K562 (cell line): ENCODE data around the gene TBC1D20. TPM values are rescaled to one million over a fixed set of nuclear protein-coding genes. Genes with fewer than 3 reads are reported as not detected.

Experiments
- ATAC-seq: fragments of 200-7000 bp; cut with Tn5 transposase; 3 replicates; pipeline ENCODE4 v1.9.1; 2020; ENCODE audit warnings: moderate library complexity
- Bru-seq: library from RNA; stranded (reverse); fragments of 400-500 nt; gene quantifications from one replicate; lab custom pipeline; 2021; lab: Mats Ljungman, UMichigan
- BruChase-seq, 2 experiments: library from RNA; stranded (reverse); fragments of 400-500 nt; gene quantifications; one replicate each; lab custom pipeline; 2021; lab: Mats Ljungman, UMichigan
- BruUV-seq: library from RNA; stranded (reverse); fragments of 400-500 nt; replicated peaks from 2 replicates; lab custom pipeline; 2021; lab: Mats Ljungman, UMichigan
- CTCF ChIA-PET: fragments of 300-600 bp; formaldehyde crosslinking; extraction: SDS; loops from one replicate; lab custom pipeline; 2021; ENCODE audit warnings: low intra/inter-chr PET ratio; lab: Yijun Ruan, JAX
- POLR2A ChIA-PET: fragments of 300-600, 350-650 bp; sonication (Branson Sonifier 250); formaldehyde crosslinking; extraction: SDS; loops from one replicate; lab custom pipeline; 2021; ENCODE audit warnings: antibody characterized with exemption, inconsistent platforms; lab: Yijun Ruan, JAX
- DNase-seq, 4 experiments: peaks; one replicate each; pipeline versions ENCODE4 v3.0.0 to v3.0.0-alpha.2; 2011 to 2018; ENCODE audit warnings: low spot score in 3 of 4, mixed read lengths in 3 of 4; ENCODE audit errors: extremely low read depth in 1 of 4
- FAIRE-seq: peaks from 2 replicates; lab custom pipeline; 2011; peaks lifted over from hg19 to GRCh38; lab: Jason Lieb, UNC
- H2AFZ ChIP-seq: 2 replicates; pipeline ENCODE4 v1.6.0; 2011; ENCODE audit warnings: low read depth, low read length, control low read depth, inconsistent platforms
- H3K27ac ChIP-seq: fragments of 200-600 bp; 3 replicates; pipeline ENCODE4 v1.8.0; 2011; ENCODE audit warnings: low read depth, mild to moderate bottlenecking, control low read depth, inconsistent platforms, low read length, moderate library complexity, mixed read lengths; ENCODE audit errors: extremely low read depth
- H3K27me3 ChIP-seq, 2 experiments: fragments of 300-600 bp in 1 of 2; 2 replicates in 1 of 2; 3 replicates in 1 of 2; pipeline versions ENCODE4 v1.6.0 to v1.8.0; 2011; ENCODE audit warnings: inconsistent platforms in 2 of 2, low read length in 2 of 2, mild to moderate bottlenecking in 1 of 2, mixed read lengths in 1 of 2, moderate library complexity in 1 of 2; ENCODE audit not compliant: control insufficient read depth in 2 of 2, insufficient read depth in 2 of 2
- H3K36me3 ChIP-seq: fragments of 300-600 bp; 3 replicates; pipeline ENCODE4 v1.8.0; 2011; ENCODE audit warnings: mild to moderate bottlenecking, low read length, inconsistent platforms; ENCODE audit not compliant: control insufficient read depth, insufficient read depth
- H3K4me1 ChIP-seq, 2 experiments: fragments of 200-600 bp in 1 of 2; replicated peaks in 1 of 2; 2 replicates in 1 of 2; 3 replicates in 1 of 2; pipeline versions ENCODE4 v1.5.1 to v1.8.0; 2011; ENCODE audit warnings: inconsistent platforms in 2 of 2, low read length in 2 of 2, mild to moderate bottlenecking in 1 of 2, mixed read lengths in 1 of 2, moderate library complexity in 1 of 2; ENCODE audit not compliant: control insufficient read depth in 2 of 2, insufficient read depth in 2 of 2
- H3K4me2 ChIP-seq: 2 replicates; pipeline ENCODE4 v1.6.1; 2011; ENCODE audit warnings: low read length, control low read depth, inconsistent platforms, mixed read lengths; ENCODE audit not compliant: insufficient read depth
- H3K4me3 ChIP-seq: fragments of 200-600 bp; sonication (generic), shearing (Covaris generic); 2 replicates; pipeline ENCODE4 v1.5.1; 2016; ENCODE audit warnings: control low read depth, inconsistent platforms
- H3K79me2 ChIP-seq: fragments of 200-600 bp; 3 replicates; pipeline ENCODE4 v1.8.0; 2011; ENCODE audit warnings: low read length, inconsistent platforms; ENCODE audit not compliant: control insufficient read depth, insufficient read depth
- H3K9ac ChIP-seq, 2 experiments: 2 replicates each; pipeline versions ENCODE4 v1.6.0 to v1.6.1; 2011; ENCODE audit warnings: low read depth in 2 of 2, low read length in 2 of 2, control low read depth in 1 of 2, inconsistent platforms in 1 of 2, mild to moderate bottlenecking in 1 of 2, mixed read lengths in 1 of 2; ENCODE audit not compliant: insufficient read depth in 1 of 2
- H3K9me1 ChIP-seq: one replicate; pipeline ENCODE4 v1.6.0; 2011; ENCODE audit warnings: inconsistent platforms, mild to moderate bottlenecking, low read length, moderate library complexity; ENCODE audit not compliant: control insufficient read depth, insufficient read depth
- H3K9me3 ChIP-seq: replicated peaks from 2 replicates; pipeline ENCODE4 v1.5.1; 2011; ENCODE audit warnings: low read depth, low read length, inconsistent platforms; ENCODE audit not compliant: control insufficient read depth, insufficient read depth
- H4K20me1 ChIP-seq: replicated peaks from 2 replicates; pipeline ENCODE4 v1.6.1; 2011; ENCODE audit warnings: low read length, inconsistent platforms, mixed read lengths; ENCODE audit not compliant: control insufficient read depth, insufficient read depth
- CREB3 ChIP-seq: fragments of 450-650 bp; conservative IDR thresholded peaks from 2 replicates; pipeline ENCODE4 v1.6.1; 2016; ENCODE audit warnings: missing genetic modification characterization, low read depth, mild to moderate bottlenecking, missing compliant biosample characterization, moderate library complexity
- JUND ChIP-seq, 2 experiments: IDR thresholded peaks; 2 replicates in 1 of 2; 3 replicates in 1 of 2; pipeline ENCODE4 v1.6.1; 2011; ENCODE audit warnings: borderline replicate concordance in 2 of 2, low read depth in 2 of 2, low read length in 2 of 2, improper control_type of control experiment in 1 of 2, missing biosample characterization in 1 of 2, missing genetic modification characterization in 1 of 2, missing genetic modification reagents in 1 of 2
- TAF1 ChIP-seq: IDR thresholded peaks from 2 replicates; pipeline ENCODE4 v1.6.1; 2011; ENCODE audit warnings: mild to moderate bottlenecking, low read length, moderate library complexity; ENCODE audit not compliant: insufficient read depth, control insufficient read depth, severe bottlenecking; ENCODE audit errors: extremely low read depth
- WGBS: fragments of 100-300 bp; shearing (Covaris generic); methylation state at CpG from one replicate; pipeline ENCODE4 v1.1.6; 2016; ENCODE audit warnings: low coverage, mixed read lengths; ENCODE audit not compliant: insufficient coverage; ENCODE audit errors: missing lambda C conversion rate; 5-methylcytosine and 5-hydroxymethylcytosine counted together
- in situ Hi-C: fragments of 300-500 bp; cut with MboI; formaldehyde crosslinking; loops from 4 replicates; pipeline ENCODE4 v1.15.0; 2018; ENCODE audit warnings: inconsistent platforms, mixed read lengths
- intact Hi-C: fragments of 100-400 bp; cut with micrococcal nuclease; formaldehyde crosslinking; loops from 2 replicates; pipeline ENCODE4 v1.14.2; 2022
- long read RNA-seq, 3 experiments: library from polyadenylated mRNA in 2 of 3; library from RNA in 1 of 3; unstranded in 2 of 3; stranded (forward) in 1 of 3; transcript quantifications; one replicate each; pipeline ENCODE4 v2.0.0, GENCODE V29; 2019 to 2022
- polyA minus RNA-seq, 3 experiments: library from RNA; depleted of rRNA, polyadenylated mRNA; stranded (reverse); fragments of >200 nt; gene quantifications; 2 replicates each; pipeline ENCODE4 v1.2.3, GENCODE V29; 2011
- polyA plus RNA-seq, 8 experiments: library from polyadenylated mRNA; depleted of rRNA in 4 of 8; stranded (reverse) in 5 of 8; unstranded in 3 of 8; fragments of >200 nt; fragmentation: Nextera tagmentation in 2 of 8; fragmentation: Illumina TruSeq in 1 of 8; extraction: Ambion mirVana in 2 of 8; extraction: Trizol in 1 of 8; gene quantifications; 2 replicates each; pipeline versions ENCODE4 v1.2.1 to v1.2.3, GENCODE V29; 2011 to 2014; ENCODE audit warnings: inconsistent platforms in 1 of 8, missing spikeins in 1 of 8
- total RNA-seq, 7 experiments: library from RNA; depleted of rRNA in 6 of 7; stranded (reverse); fragments of >200 nt in 6 of 7; fragmentation: Illumina TruSeq in 2 of 7; extraction: Trizol in 2 of 7; gene quantifications; 2 replicates each; pipeline versions ENCODE4 v1.2.1 to v1.2.3, GENCODE V29; 2011 to 2021; ENCODE audit warnings: low replicate concordance in 1 of 7

Gene TBC1D20
- 62.9 and 93.5 TPM in 2 replicates for total RNA-seq (2011; cell fraction: chromatin; rRNA removed; ENCODE audit: low replicate concordance)
- total RNA-seq (2011; cell fraction: nucleolus; rRNA removed) = 46.9 and 48.3 TPM in 2 replicates
- 55.8 and 62.3 TPM in 2 replicates for total RNA-seq (2011; cell fraction: nucleoplasm; rRNA removed)
- total RNA-seq (2014; rRNA removed) (15.1 and 20.0 TPM in 2 replicates), total RNA-seq (2014; rRNA removed; fragmentation: Illumina TruSeq; extraction: Trizol) (11.9 and 14.2 TPM in 2 replicates), total RNA-seq (2015; rRNA removed; fragmentation: Illumina TruSeq; extraction: Trizol) (11.8 and 12.8 TPM in 2 replicates), total RNA-seq (2021) (17.8 and 20.6 TPM in 2 replicates), polyA plus RNA-seq (2011; rRNA removed) (25.3 and 45.8 TPM in 2 replicates), polyA plus RNA-seq (2014; fragmentation: Illumina TruSeq; extraction: Trizol) (20.4 and 23.7 TPM in 2 replicates), polyA plus RNA-seq (2014; fragmentation: Nextera tagmentation; extraction: Ambion mirVana) (1 to 10 TPM; 7.0 to 9.5 TPM), polyA plus RNA-seq (2014; rRNA removed) (20.1 and 21.1 TPM in 2 replicates), polyA minus RNA-seq (2011; rRNA and poly(A)+ RNA removed) (25.0 and 35.4 TPM in 2 replicates), Bru-seq, nascent RNA (percentile 80 among the genes with signal in this experiment), BruChase-seq, experiment 1, labeled RNA remaining after a 2-hour chase (percentile 84 among the genes with signal in this experiment), BruChase-seq, experiment 2, labeled RNA remaining after a 6-hour chase (percentile 84 among the genes with signal in this experiment)
- polyA plus RNA-seq (2011; cell fraction: cytosol; rRNA removed) = 29.6 and 54.5 TPM in 2 replicates
- polyA plus RNA-seq (2011; cell fraction: nucleus; rRNA removed) = 63.5 and 76.7 TPM in 2 replicates
- polyA plus RNA-seq (2012) = 14.9 and 35.8 TPM in 2 replicates
- 11.8 and 18.3 TPM in 2 replicates for polyA minus RNA-seq (2011; cell fraction: cytosol; rRNA and poly(A)+ RNA removed)
- polyA minus RNA-seq (2011; cell fraction: nucleus; rRNA and poly(A)+ RNA removed) = 13.1 and 31.0 TPM in 2 replicates
- long read RNA-seq, experiment 1, full-length matches to known transcripts = 26 of 105 reads
- long read RNA-seq, experiment 1, partial matches to known transcripts = 40 of 105 reads
- long read RNA-seq, experiment 1, other reads (novel, unspliced or antisense) = 39 of 105 reads
- long read RNA-seq, experiment 2, full-length matches to known transcripts = 10 of 30 reads
- long read RNA-seq, experiment 2, partial matches to known transcripts = 9 of 30 reads
- long read RNA-seq, experiment 2, other reads (novel, unspliced or antisense) = 11 of 30 reads
- long read RNA-seq, experiment 3, full-length matches to known transcripts = 7 of 13 reads
- long read RNA-seq, experiment 3, partial matches to known transcripts = 4 of 13 reads
- long read RNA-seq, experiment 3, other reads (novel, unspliced or antisense) = 2 of 13 reads

GRCh38 chr20:462199-462991, at the start of gene TBC1D20:
TSS of gene TBC1D20 (minus strand) at chr20:462533. CDS start at chr20:462405, 128 bp downstream.
- Histone ChIP-seq H3K27me3 (no peaks in the 10 kb centered on the region), H3K9ac (peak within 1 kb of the TSS; percentile 78 to 97), H4K20me1 (peaks cover 16% of the 10 kb centered on the region), H3K4me3 (peak within 1 kb of the TSS; percentile 93), H2AFZ (peak within 1 kb of the TSS; percentile 98), H3K9me1 (no peaks in the 10 kb centered on the region), H3K4me2 (peak within 1 kb of the TSS; percentile 83), H3K36me3 (peaks cover 15% of the 10 kb centered on the region; the same call in 1 of the 3 replicates), H3K79me2 (peaks cover 49% of the 10 kb centered on the region), H3K4me1 (peaks cover 4 to 21% of the 10 kb centered on the region in 2 experiments; a peak in 4 of 5 replicates), H3K9me3 (no peaks in the 10 kb centered on the region), H3K27ac (peak within 1 kb of the TSS; percentile 89)
- intact Hi-C loops (loop anchor here (5.0 kb wide), 1 partner anchor 60 kb away; no protein-coding TSS in a partner anchor), in situ Hi-C loops (no loop called here)
- ChIA-PET POLR2A (interaction anchor here (0.5 to 1.2 kb wide), 7 partner anchors 11 to 190 kb away, joined by 3 to 8 read pairs (median 3); no protein-coding TSS in a partner anchor), CTCF (no interaction called here)
- peak; percentile 94 for FAIRE-seq
- ATAC-seq = peak; percentile 93
- WGBS = under 1% methylated on average over 38 of the region's 80 CpGs
- peak; percentile 85 to 90 (median 88) for DNase-seq
- BruUV-seq = no TSS peak
- TF ChIP-seq CREB3 (tag) (no peak), TAF1 (peak; percentile 64), JUND (IDR thresholded peaks at IDR 0.05; ENCODE audit: borderline replicate concordance, low read depth, low read length) (peak; percentile 37; the same call in 1 of the 2 replicates), JUND (tag; IDR thresholded peaks at IDR 0.05; ENCODE audit: borderline replicate concordance, low read depth, low read length) (no peak)
